ENCODE data around the gene ERBB3.

DNA sequence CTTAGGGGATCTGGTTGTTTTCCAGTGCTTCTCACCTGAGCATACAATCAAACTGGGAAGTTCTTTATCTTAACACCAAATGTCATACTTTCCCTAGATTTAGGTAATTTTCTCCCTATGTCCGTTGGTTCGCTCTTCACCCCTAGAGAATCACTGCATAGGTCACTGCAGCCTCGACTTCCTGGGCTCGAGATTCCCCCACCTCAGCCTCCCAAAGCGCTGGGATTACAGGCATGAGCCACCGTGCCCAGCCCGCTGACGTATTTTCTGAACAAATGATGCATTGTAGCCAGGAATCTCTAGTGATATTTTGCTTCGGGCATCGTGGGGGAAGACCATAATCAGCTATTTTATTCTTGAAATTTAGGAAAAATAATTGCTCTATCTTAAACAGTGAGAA is 35.4 kb downstream of the ERBB3 start:
- TF ChIP-seq, protein P1, sequence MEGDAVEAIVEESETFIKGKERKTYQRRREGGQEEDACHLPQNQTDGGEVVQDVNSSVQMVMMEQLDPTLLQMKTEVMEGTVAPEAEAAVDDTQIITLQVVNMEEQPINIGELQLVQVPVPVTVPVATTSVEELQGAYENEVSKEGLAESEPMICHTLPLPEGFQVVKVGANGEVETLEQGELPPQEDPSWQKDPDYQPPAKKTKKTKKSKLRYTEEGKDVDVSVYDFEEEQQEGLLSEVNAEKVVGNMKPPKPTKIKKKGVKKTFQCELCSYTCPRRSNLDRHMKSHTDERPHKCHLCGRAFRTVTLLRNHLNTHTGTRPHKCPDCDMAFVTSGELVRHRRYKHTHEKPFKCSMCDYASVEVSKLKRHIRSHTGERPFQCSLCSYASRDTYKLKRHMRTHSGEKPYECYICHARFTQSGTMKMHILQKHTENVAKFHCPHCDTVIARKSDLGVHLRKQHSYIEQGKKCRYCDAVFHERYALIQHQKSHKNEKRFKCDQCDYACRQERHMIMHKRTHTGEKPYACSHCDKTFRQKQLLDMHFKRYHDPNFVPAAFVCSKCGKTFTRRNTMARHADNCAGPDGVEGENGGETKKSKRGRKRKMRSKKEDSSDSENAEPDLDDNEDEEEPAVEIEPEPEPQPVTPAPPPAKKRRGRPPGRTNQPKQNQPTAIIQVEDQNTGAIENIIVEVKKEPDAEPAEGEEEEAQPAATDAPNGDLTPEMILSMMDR (IDR thresholded peaks at IDR 0.05) = no peak
- no peak for TF ChIP-seq POLR2A (IDR thresholded peaks at IDR 0.05)
